Esophagus squamous epithelium (tissue), 5 donors: ENCODE results near the gene NRCAM. TPM values are rescaled to one million over a fixed set of nuclear protein-coding genes. Genes with fewer than 3 reads are reported as not detected.

Experiments
- DNase-seq: peaks from one replicate; lab custom pipeline; 2025; lab: John Stamatoyannopoulos, UW
- H3K27ac ChIP-seq, 4 donors: fragments of 200-600 bp; sonication (generic); one replicate each; pipeline ENCODE4 v1.5.1; 2016 to 2019; ENCODE audit warnings: mild to moderate bottlenecking in 1 of 4
- H3K27me3 ChIP-seq, 4 donors: fragments of 200-600 bp; sonication (generic); 1 replicate in 3 of 4; 2 replicates in 1 of 4; pipeline versions ENCODE4 v1.5.1 to v1.6.0; 2017 to 2021; ENCODE audit warnings: antibody characterized with exemption in 1 of 4
- H3K36me3 ChIP-seq, 3 donors: fragments of 200-600 bp; sonication (generic); one replicate each; pipeline ENCODE4 v1.5.1; 2016 to 2019
- H3K4me1 ChIP-seq, 3 donors: fragments of 200-600 bp; sonication (generic); one replicate each; pipeline ENCODE4 v1.5.1; 2017 to 2019
- H3K4me3 ChIP-seq, 4 donors: fragments of 200-600 bp; sonication (generic); 1 replicate in 3 of 4; 2 replicates in 1 of 4; pipeline ENCODE4 v1.5.1; 2016 to 2019; ENCODE audit warnings: mild to moderate bottlenecking in 2 of 4, moderate library complexity in 1 of 4
- H3K9me3 ChIP-seq, 3 donors: fragments of 200-600 bp; sonication (generic); one replicate each; pipeline ENCODE4 v1.5.1; 2016 to 2019
- POLR2A ChIP-seq, 4 donors: fragments of 450-650 bp; IDR thresholded peaks; one replicate each; pipeline ENCODE4 v1.6.1; 2017; ENCODE audit warnings: antibody characterized with exemption in 4 of 4, mild to moderate bottlenecking in 4 of 4, moderate library complexity in 3 of 4
- WGBS, 2 donors: methylation state at CpG; one replicate each; pipeline ENCODE4 v1.1.5; 2018; 5-methylcytosine and 5-hydroxymethylcytosine counted together
- intact Hi-C: fragments of 100-400 bp; cut with DNase I; formaldehyde crosslinking; loops from one replicate; pipeline ENCODE4 v1.15.0; 2022
- total RNA-seq, 4 donors: library from RNA; depleted of rRNA; stranded (reverse); fragments of >200 nt; gene quantifications; one replicate each; pipeline ENCODE4 v1.1.0, GENCODE V29; 2016
- TF ChIP-seq, protein P1 (sequence below), 6 experiments: fragments of 450-650 bp in 4 of 6; fragments of 200-600 bp in 2 of 6; sonication (generic) in 2 of 6; IDR thresholded peaks; one replicate each; pipeline ENCODE4 v1.5.1; 2016 to 2019; ENCODE audit warnings: antibody characterized with exemption in 6 of 6, mild to moderate bottlenecking in 4 of 6, moderate library complexity in 4 of 6
- donor health status: DM: yes; HTN: yes; CAD: no.

NRCAM gene
- total RNA-seq, 4 donors from 2014 or later, result 1.5 to 9.8 (median 6.3) TPM; not detected in 1

GRCh38 chr7:108226816-108227299 is 229.4 kb downstream of the NRCAM start:
- Histone ChIP-seq H3K36me3 (no peaks in the 10 kb centered on the region), H3K27ac (no peak overlapping the region), H3K4me1 (no peaks in the 10 kb centered on the region), H3K9me3 (no peaks in the 10 kb centered on the region), H3K4me3 (no peak overlapping the region), H3K27me3 (no peaks in the 10 kb centered on the region)
- no peak for DNase-seq
- intact Hi-C loops, result no loop called here
- TF ChIP-seq POLR2A (IDR thresholded peaks at IDR 0.05), result no peak
- TF ChIP-seq, protein P1, sequence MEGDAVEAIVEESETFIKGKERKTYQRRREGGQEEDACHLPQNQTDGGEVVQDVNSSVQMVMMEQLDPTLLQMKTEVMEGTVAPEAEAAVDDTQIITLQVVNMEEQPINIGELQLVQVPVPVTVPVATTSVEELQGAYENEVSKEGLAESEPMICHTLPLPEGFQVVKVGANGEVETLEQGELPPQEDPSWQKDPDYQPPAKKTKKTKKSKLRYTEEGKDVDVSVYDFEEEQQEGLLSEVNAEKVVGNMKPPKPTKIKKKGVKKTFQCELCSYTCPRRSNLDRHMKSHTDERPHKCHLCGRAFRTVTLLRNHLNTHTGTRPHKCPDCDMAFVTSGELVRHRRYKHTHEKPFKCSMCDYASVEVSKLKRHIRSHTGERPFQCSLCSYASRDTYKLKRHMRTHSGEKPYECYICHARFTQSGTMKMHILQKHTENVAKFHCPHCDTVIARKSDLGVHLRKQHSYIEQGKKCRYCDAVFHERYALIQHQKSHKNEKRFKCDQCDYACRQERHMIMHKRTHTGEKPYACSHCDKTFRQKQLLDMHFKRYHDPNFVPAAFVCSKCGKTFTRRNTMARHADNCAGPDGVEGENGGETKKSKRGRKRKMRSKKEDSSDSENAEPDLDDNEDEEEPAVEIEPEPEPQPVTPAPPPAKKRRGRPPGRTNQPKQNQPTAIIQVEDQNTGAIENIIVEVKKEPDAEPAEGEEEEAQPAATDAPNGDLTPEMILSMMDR (IDR thresholded peaks at IDR 0.05), result no peak
- WGBS, 2 donors, result 38 to 44% methylated on average over 3 of the region's 3 CpGs

DNA sequence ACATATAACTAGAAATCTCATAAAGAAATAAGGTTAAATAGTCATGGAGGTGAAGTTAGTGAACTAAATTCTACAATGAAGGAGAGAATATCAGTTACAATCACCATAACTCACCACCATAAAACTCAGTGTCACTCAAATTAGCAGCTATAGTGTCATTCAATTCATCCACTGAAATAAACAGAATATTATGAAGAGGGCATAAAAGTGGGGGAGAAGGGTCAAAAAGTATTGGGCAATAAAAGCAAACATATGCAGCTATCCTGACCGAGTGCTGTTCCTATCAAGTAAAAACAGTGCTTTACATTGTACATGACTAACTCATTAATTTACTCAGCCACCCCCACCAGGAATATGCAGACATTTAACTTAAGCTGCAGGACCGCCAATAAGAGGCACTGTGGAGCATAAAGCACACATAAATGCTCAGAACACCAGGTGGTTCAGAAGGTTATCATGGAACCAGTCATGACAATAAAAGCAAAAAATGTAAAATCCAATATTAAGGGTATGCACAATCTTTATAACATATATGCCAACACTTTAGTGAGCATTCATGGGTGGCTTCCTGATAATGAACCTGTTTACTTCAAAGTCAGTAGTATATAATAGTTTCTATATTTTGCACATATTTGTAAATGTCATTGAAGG is 230.6 kb downstream of the NRCAM start:
- Histone ChIP-seq H3K27ac (no peak overlapping the region), H3K4me1 (no peaks in the 10 kb centered on the region), H3K9me3 (no peaks in the 10 kb centered on the region), H3K36me3 (no peaks in the 10 kb centered on the region), H3K27me3 (no peaks in the 10 kb centered on the region), H3K4me3 (no peak overlapping the region)
- WGBS, 2 donors, result 59 to 67% methylated on average over 2 of the region's 2 CpGs
- no peak for DNase-seq
- intact Hi-C loops, result no loop called here
- TF ChIP-seq POLR2A (IDR thresholded peaks at IDR 0.05), result no peak
- TF ChIP-seq, protein P1 (IDR thresholded peaks at IDR 0.05), result no peak

GRCh38 chr7:108224387-108224786 is 231.8 kb downstream of the NRCAM start:
- DNase-seq, result no peak
- WGBS, 2 donors, result 96 to 100% methylated on average over 1 of the region's 1 CpG
- Histone ChIP-seq H3K9me3 (no peaks in the 10 kb centered on the region), H3K4me1 (no peaks in the 10 kb centered on the region), H3K27ac (no peak overlapping the region), H3K36me3 (no peaks in the 10 kb centered on the region), H3K27me3 (no peaks in the 10 kb centered on the region), H3K4me3 (no peak overlapping the region)
- intact Hi-C loops, result no loop called here
- TF ChIP-seq, protein P1 (IDR thresholded peaks at IDR 0.05), result no peak
- TF ChIP-seq POLR2A (IDR thresholded peaks at IDR 0.05), result no peak

- H3K9me3 ChIP-seq, result no peaks in the 10 kb centered on the region
- H3K27ac ChIP-seq, result no peak overlapping the region
- 69 to 77% methylated on average over 5 to 7 of the region's 7 CpGs for WGBS, 2 donors
- no peaks in the 10 kb centered on the region for H3K4me1 ChIP-seq
- no peak overlapping the region for H3K4me3 ChIP-seq
- TF ChIP-seq, protein P1 (IDR thresholded peaks at IDR 0.05), result no peak
- TF ChIP-seq POLR2A (IDR thresholded peaks at IDR 0.05), result no peak
- intact Hi-C loops, result no loop called here
- H3K36me3 ChIP-seq, result no peaks in the 10 kb centered on the region
- H3K27me3 ChIP-seq, result no peaks in the 10 kb centered on the region
- no peak for DNase-seq
Observed at GRCh38 chr7:108222236-108222892, 233.9 kb downstream of the NRCAM start.
